Hypothalamus (tissue), 51 donors: ENCODE results near the gene TMEM38B.
"Not testable (repeated sequence)": the region's sequence is repeated elsewhere in the genome, so short reads cannot be mapped to it uniquely, and the experiment has no call there.

Source experiments
- DNase-seq, 51 donors: peaks; one replicate each; lab custom pipeline; 2025; lab: John Stamatoyannopoulos, UW

The TMEM38B gene

DNA sequence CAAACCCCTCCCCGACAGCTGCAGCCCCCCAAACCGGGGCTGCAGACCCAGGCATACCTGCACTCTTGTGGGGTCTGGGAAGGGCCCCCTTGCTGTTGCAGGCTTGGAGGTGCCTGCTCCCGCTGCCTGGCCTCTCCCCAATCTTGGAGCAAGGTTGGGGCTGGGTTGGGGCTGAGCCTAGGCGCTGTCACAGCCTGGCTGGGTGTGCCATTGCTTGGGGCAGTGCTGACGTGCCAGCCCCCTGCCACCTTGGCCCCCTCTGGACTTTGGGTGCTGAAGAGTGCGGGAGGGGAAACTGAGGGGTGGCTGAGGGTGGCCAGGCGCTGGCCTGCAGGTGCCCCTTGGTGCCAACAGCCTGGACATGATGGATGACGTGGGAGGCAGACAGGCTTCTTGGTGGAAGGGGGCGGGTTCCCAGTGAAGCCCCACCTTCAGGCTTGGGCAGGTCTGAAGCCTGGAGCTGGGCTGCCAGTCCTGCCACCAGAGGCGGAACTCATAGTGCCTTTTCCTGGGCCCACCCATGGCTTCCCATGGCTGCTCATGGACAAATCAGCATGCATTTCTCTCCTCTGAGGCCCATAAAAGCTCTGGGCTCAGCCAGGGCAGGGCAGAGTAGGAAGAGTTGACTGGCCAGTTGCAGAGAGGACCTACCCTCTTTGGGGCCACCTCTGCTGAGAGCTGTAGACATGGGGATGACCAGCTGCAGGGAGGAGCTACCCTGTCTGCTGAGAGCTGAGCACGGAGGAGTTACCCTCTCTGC lies 19.1 kb downstream of the TMEM38B start:
- no peak for DNase-seq

GRCh38 chr9:105714020-105714331 lies 19.6 kb downstream of the TMEM38B start:
- DNase-seq = no peak

GRCh38 chr9:105716146-105716545 lies 21.8 kb downstream of the TMEM38B start:
- DNase-seq = no peak

GRCh38 chr9:105722099-105722498 lies 27.8 kb downstream of the TMEM38B start:
- DNase-seq = no peak

- DNase-seq = no peak
Measured at GRCh38 chr9:105725370-105725769, 31.0 kb downstream of the TMEM38B start.

DNA sequence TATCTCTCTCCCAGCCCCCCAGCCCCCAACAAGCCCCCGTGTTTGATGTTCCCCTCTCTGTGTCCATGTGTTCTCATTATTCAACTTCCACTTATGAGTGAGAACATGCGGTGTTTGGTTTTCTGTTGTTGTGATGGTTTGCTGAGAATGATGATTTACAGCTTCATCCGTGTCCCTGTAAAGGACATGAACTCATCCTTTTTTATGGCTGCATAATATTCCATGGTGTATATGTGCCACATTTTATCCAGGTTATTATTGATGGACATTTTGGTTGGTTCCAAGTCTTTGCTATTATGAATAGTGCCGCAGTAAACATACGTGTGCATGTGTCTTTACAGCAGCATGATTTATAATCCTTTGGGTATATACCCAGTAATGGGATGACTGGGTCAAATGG lies 33.9 kb downstream of the TMEM38B start:
- not testable (repeated sequence) for DNase-seq

DNA sequence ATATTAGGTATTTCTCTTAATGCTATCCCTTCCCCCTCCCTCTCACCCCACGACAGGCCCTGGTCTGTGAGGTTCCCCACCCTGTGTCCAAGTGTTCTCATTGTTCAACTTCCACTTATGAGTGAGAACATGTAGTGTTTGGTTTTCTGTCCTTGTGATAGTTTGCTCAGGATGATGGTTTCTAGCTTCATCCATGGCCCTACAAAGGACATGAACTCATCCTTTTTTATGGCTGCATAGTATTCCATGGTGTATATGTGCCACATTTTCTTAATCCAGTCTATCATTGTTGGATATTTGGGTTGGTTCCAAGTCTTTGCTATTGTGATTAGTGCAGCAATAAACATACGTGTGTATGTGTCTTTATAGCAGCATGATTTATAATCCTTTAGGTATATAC lies 37.1 kb downstream of the TMEM38B start:
- DNase-seq = not testable (repeated sequence)

- no peak for DNase-seq
Measured at GRCh38 chr9:105735366-105735765, 41.0 kb downstream of the TMEM38B start.

DNA sequence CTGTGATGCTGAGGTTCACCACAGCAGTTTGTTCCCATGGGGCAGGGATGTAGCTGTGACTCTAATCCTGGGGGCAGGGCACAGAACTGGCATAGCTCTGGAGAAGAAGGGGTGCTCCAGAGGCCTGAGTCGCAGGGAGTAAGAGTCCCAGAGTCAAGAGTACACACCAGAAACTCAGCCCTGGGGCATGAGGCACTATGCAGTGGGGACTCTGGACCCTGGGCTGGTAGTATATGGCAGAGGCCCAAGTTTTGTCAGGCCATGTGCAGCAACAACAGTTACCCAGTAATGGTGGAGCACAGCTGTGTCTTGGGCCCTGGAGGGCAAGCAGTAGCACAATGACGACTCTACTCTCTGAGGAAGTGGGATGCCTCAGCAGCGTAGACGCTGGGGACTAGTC lies 42.9 kb downstream of the TMEM38B start:
- no peak for DNase-seq

DNA sequence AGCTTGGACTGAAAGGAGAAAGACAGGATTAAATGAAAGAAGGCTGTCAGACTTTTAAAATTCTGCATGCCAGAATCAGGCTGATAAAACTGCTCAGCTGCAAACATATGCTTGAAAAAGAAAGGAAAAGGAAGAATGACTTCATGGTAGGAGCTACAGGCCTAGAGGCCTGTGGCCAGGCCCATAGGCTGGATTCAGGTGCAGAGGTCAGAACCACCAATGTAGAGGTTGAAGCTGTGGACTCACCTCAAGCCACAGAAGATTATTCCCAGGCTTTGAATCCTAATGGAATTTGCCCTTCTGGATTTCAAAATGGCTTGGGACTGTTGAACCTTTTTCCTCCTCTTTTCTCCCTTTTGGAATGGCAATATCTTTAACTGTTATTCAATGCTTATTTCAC lies 47.7 kb downstream of the TMEM38B start:
- DNase-seq = no peak

DNA sequence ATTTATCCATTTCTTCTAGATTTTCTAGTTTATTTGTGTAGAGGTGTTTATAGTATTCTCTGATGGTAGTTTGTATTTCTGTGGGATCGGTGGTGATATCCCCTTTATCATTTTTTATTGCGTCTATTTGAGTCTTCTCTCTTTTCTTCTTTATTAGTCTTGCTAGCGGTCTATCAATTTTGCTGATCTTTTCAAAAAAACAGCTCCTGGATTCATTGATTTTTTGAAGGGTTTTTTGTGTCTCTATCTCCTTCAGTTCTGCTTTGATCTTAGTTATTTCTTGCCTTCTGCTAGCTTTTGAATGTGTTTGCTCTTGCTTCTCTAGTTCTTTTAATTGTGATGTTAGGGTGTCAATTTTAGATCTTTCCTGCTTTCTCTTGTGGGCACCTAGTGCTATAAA lies 53.0 kb downstream of the TMEM38B start:
- DNase-seq = not testable (repeated sequence)

DNA sequence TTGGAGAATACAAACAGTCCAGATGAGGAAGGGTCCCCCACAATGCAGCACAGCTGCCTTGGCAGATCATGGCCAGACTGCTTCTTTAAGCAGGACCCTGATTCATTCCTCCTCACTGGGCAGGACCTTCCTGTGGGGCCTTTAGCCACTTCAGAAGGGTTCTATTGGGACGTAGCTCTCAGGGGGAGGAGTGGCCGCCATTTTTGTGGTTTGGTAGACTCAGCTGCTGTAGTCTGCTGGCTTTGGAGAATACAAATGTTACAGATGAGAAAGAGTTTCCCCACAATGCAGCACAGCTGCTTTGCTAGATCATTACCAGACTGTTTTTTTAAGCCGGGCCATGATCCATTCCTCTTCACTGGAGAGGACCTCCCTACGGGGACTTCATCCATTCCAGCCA lies 57.4 kb downstream of the TMEM38B start:
- no peak for DNase-seq

- DNase-seq = no peak
Measured at GRCh38 chr9:105757496-105758251, 63.3 kb downstream of the TMEM38B start.

DNA sequence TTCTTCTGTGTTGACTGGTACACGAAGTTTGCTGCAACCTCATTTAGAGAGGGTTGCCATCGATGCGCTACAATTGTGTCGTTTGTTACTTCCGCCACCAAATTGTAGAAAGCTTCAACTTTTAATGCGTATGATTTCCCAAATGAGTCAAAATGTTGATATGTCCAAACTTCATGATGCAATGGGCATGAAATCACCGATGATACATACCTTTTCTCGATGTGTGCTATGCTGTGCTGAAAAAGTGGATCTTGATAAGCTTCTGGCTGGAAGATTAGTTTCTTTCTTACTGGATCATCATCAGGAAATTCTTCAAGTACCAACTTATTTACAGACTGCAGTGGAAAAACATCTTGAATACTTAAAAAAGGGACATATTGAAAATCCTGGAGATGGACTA lies 65.7 kb downstream of the TMEM38B start:
- no peak for DNase-seq

GRCh38 chr9:105782561-105783494 lies 88.5 kb downstream of the TMEM38B start:
- not testable (repeated sequence) for DNase-seq

- DNase-seq = not testable (repeated sequence)
Measured at GRCh38 chr9:105783495-105783872, 89.1 kb downstream of the TMEM38B start.

DNA sequence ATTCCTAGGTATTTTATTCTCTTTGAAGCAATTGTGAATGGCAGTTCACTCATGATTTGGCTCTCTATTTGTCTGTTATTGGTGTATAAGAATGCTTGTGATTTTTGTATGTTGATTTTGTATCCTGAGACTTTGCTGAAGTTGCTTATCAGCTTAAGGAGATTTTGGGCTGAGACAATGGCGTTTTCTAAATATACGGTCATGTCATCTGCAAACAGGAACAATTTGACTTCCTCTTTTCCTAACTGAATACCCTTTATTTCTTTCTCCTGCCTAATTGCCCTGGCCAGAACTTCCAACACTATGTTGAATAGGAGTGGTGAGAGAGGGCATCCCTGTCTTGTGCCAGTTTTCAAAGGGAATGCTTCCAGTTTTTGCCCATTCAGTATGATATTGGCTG lies 92.5 kb downstream of the TMEM38B start:
- DNase-seq = not testable (repeated sequence)

- DNase-seq = no peak
Measured at GRCh38 chr9:105816202-105816744, 121.9 kb downstream of the TMEM38B start.

DNA sequence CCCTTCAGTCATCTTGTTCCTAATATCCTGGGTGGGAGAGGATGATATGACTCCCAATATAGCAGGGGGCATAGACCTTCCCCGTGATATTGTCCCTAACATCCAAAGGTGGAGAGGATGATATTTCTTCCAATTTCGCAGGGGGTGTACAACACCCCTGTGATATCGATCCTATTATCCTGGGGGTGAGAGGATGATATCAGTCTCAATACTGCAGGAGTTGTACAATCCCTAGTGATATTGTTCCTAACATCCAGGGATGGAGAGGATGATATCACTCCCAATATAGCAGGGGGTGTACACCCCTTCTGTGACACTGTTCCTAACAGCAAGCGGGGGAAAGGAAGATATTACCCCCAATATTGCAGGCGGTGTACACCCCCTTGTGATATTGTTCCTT lies 122.6 kb downstream of the TMEM38B start:
- DNase-seq = no peak

DNA sequence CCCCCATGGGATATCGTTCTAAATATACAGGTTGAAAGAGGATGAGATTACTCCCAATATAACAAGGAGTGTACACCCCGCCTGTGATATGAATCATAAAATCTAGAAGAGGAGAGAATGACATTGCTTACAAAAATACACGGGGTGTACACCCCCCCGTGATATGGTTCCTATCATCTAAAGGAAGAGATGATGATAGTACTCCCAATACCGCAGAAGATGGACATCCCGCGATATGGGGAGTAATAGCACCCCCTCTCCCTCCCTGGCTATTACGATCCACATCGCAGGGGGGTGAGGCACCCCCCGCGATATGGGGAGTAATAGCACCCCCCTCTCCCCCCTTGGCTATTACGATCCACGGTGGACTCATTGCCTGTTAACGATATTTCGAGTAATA lies 124.6 kb downstream of the TMEM38B start:
- DNase-seq = no peak

- DNase-seq = no peak
Measured at GRCh38 chr9:105822814-105823213, 128.5 kb downstream of the TMEM38B start.
